HL-60 (cell line): ENCODE results near the gene ASTN2.

Source experiments
- POLR2AphosphoS5 ChIP-seq: IDR thresholded peaks from 2 replicates; pipeline ENCODE4 v1.6.1; 2012; ENCODE audit warnings: low read depth
- SPI1 ChIP-seq: IDR thresholded peaks from 2 replicates; pipeline ENCODE4 v1.6.1; 2012; ENCODE audit warnings: low read depth, mild to moderate bottlenecking, borderline replicate concordance
- TF ChIP-seq, protein P1 (sequence below): IDR thresholded peaks from one replicate; pipeline ENCODE4 v1.5.1; 2011; ENCODE audit warnings: low read length, control low read depth, inconsistent platforms; ENCODE audit not compliant: insufficient read depth
- TF ChIP-seq, protein P2 (sequence below): IDR thresholded peaks from 2 replicates; pipeline ENCODE4 v1.6.1; 2012; ENCODE audit warnings: low read depth; ENCODE audit not compliant: insufficient replicate concordance

DNA sequence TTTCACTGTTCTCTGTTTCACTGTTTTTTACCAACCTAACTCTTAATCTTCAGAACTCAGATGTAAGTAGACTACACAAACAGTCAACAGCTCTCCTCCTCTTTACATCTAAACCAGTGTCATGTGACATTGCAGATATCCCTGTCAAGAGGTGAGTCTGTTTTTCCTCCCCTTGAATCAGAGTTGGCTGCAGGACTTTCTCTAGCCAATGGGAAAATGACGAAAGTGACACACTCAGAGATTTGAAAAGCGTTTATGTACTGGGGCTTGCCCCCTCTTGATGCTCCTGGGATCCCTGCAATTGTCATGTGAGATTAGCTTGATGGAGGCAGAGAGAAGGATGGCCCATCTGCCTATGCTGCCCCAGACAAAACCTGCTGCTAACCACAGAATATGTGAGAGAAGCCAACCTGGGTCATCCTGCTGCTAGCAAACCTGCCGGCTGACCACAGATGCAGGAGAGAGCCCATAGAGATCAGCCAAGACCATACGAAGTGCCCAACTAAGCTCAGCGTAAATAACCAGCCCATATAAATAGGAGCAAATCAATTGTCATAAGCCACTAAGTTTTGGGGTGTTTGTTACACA lies 111.1 kb downstream of the ASTN2 start:
- no peak for TF ChIP-seq POLR2AphosphoS5
- TF ChIP-seq, protein P1, sequence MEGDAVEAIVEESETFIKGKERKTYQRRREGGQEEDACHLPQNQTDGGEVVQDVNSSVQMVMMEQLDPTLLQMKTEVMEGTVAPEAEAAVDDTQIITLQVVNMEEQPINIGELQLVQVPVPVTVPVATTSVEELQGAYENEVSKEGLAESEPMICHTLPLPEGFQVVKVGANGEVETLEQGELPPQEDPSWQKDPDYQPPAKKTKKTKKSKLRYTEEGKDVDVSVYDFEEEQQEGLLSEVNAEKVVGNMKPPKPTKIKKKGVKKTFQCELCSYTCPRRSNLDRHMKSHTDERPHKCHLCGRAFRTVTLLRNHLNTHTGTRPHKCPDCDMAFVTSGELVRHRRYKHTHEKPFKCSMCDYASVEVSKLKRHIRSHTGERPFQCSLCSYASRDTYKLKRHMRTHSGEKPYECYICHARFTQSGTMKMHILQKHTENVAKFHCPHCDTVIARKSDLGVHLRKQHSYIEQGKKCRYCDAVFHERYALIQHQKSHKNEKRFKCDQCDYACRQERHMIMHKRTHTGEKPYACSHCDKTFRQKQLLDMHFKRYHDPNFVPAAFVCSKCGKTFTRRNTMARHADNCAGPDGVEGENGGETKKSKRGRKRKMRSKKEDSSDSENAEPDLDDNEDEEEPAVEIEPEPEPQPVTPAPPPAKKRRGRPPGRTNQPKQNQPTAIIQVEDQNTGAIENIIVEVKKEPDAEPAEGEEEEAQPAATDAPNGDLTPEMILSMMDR = no peak
- TF ChIP-seq, protein P2, sequence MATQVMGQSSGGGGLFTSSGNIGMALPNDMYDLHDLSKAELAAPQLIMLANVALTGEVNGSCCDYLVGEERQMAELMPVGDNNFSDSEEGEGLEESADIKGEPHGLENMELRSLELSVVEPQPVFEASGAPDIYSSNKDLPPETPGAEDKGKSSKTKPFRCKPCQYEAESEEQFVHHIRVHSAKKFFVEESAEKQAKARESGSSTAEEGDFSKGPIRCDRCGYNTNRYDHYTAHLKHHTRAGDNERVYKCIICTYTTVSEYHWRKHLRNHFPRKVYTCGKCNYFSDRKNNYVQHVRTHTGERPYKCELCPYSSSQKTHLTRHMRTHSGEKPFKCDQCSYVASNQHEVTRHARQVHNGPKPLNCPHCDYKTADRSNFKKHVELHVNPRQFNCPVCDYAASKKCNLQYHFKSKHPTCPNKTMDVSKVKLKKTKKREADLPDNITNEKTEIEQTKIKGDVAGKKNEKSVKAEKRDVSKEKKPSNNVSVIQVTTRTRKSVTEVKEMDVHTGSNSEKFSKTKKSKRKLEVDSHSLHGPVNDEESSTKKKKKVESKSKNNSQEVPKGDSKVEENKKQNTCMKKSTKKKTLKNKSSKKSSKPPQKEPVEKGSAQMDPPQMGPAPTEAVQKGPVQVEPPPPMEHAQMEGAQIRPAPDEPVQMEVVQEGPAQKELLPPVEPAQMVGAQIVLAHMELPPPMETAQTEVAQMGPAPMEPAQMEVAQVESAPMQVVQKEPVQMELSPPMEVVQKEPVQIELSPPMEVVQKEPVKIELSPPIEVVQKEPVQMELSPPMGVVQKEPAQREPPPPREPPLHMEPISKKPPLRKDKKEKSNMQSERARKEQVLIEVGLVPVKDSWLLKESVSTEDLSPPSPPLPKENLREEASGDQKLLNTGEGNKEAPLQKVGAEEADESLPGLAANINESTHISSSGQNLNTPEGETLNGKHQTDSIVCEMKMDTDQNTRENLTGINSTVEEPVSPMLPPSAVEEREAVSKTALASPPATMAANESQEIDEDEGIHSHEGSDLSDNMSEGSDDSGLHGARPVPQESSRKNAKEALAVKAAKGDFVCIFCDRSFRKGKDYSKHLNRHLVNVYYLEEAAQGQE = no peak
- TF ChIP-seq SPI1 = no peak
